HepG2 (cell line): ENCODE measurements around the gene TPD52L2. TPM values are rescaled to one million over a fixed set of nuclear protein-coding genes. Genes with fewer than 3 reads are reported as not detected.

Source experiments
- CREB1 ChIP-seq, 2 experiments: fragments of 450-650 bp in 1 of 2; IDR thresholded peaks; 2 replicates each; pipeline ENCODE4 v1.6.1; 2016 to 2017; ENCODE audit warnings: control low read depth in 1 of 2, mild to moderate bottlenecking in 1 of 2, missing compliant biosample characterization in 1 of 2, missing genetic modification characterization in 1 of 2
- E2F2 ChIP-seq: sonication (generic); formaldehyde crosslinking; IDR thresholded peaks from 2 replicates; pipeline ENCODE4 v1.4.0; 2020; ENCODE audit warnings: missing genetic modification reagents, borderline replicate concordance
- ELF4 ChIP-seq: sonication (generic); formaldehyde crosslinking; IDR thresholded peaks from 2 replicates; pipeline ENCODE4 v1.5.0; 2020; ENCODE audit warnings: missing genetic modification reagents, mild to moderate bottlenecking, moderate library complexity, borderline replicate concordance
- IRX3 ChIP-seq: sonication (generic); formaldehyde crosslinking; IDR thresholded peaks from 2 replicates; pipeline ENCODE4 v1.8.1; 2023; ENCODE audit warnings: mild to moderate bottlenecking, low read depth, missing genetic modification reagents, borderline replicate concordance
- MIER2 ChIP-seq: IDR thresholded peaks from 2 replicates; pipeline ENCODE4 v1.6.1; 2016; ENCODE audit warnings: missing biosample characterization, missing genetic modification reagents
- MNT ChIP-seq: fragments of 450-650 bp; IDR thresholded peaks from 2 replicates; pipeline ENCODE4 v1.6.1; 2016
- NFKB2 ChIP-seq: sonication (generic); formaldehyde crosslinking; IDR thresholded peaks from 2 replicates; pipeline ENCODE4 v1.4.0; 2020; ENCODE audit warnings: missing genetic modification reagents, borderline replicate concordance
- NRL ChIP-seq: sonication (generic); formaldehyde crosslinking; IDR thresholded peaks from 2 replicates; pipeline ENCODE4 v1.5.0; 2020; ENCODE audit warnings: missing genetic modification reagents, mild to moderate bottlenecking, moderate library complexity, borderline replicate concordance
- PHF8 ChIP-seq: sonication (generic); formaldehyde crosslinking; IDR thresholded peaks from 2 replicates; pipeline ENCODE4 v1.5.0; 2020; ENCODE audit warnings: missing genetic modification reagents
- SKIL ChIP-seq: sonication (generic); formaldehyde crosslinking; IDR thresholded peaks from 2 replicates; pipeline ENCODE4 v1.8.0; 2022; ENCODE audit warnings: missing genetic modification reagents, mild to moderate bottlenecking, moderate library complexity, borderline replicate concordance
- SMAD3 ChIP-seq: sonication (generic); formaldehyde crosslinking; IDR thresholded peaks from 2 replicates; pipeline ENCODE4 v1.4.0; 2020; ENCODE audit warnings: missing genetic modification reagents
- ZNF441 ChIP-seq: sonication (generic); formaldehyde crosslinking; IDR thresholded peaks from 2 replicates; pipeline ENCODE4 v1.7.0; 2021; ENCODE audit warnings: missing genetic modification reagents, borderline replicate concordance
- ZNF552 ChIP-seq: sonication (generic); formaldehyde crosslinking; IDR thresholded peaks from 2 replicates; pipeline ENCODE4 v1.9.0; 2022; ENCODE audit warnings: missing genetic modification reagents, mild to moderate bottlenecking, borderline replicate concordance
- ZNF7 ChIP-seq: IDR thresholded peaks from 2 replicates; pipeline ENCODE4 v1.6.1; 2016; ENCODE audit warnings: missing biosample characterization, missing genetic modification reagents
- ZNF704 ChIP-seq: sonication (generic); formaldehyde crosslinking; IDR thresholded peaks from 2 replicates; pipeline ENCODE4 v1.8.1; 2023; ENCODE audit warnings: mild to moderate bottlenecking, inconsistent platforms, moderate library complexity, missing genetic modification reagents, borderline replicate concordance
- ZNF800 ChIP-seq: sonication (generic); formaldehyde crosslinking; IDR thresholded peaks from 2 replicates; pipeline ENCODE4 v1.4.0; 2020; ENCODE audit warnings: missing genetic modification reagents
- ZNF83 ChIP-seq: sonication (generic); formaldehyde crosslinking; IDR thresholded peaks from 2 replicates; pipeline ENCODE4 v1.4.0; 2020; ENCODE audit warnings: missing genetic modification reagents, mild to moderate bottlenecking, borderline replicate concordance
- ZNF839 ChIP-seq: sonication (generic); formaldehyde crosslinking; IDR thresholded peaks from 2 replicates; pipeline ENCODE4 v1.4.0; 2020; ENCODE audit warnings: missing genetic modification reagents, mild to moderate bottlenecking, borderline replicate concordance
- polyA plus RNA-seq, 8 experiments: library from polyadenylated mRNA; depleted of rRNA in 3 of 8; stranded (reverse) in 7 of 8; unstranded in 1 of 8; fragments of >200 nt; fragmentation: Illumina TruSeq in 4 of 8; extraction: Trizol in 4 of 8; gene quantifications; 2 replicates each; pipeline versions ENCODE4 v1.2.1 to v1.2.3, GENCODE V29; 2011 to 2016; ENCODE audit warnings: low read depth in 4 of 8, missing spikeins in 1 of 8, mixed read lengths in 1 of 8; ENCODE audit not compliant: insufficient read depth in 1 of 8
- total RNA-seq, 5 experiments: library from RNA; depleted of rRNA; stranded (reverse); fragments of >200 nt; fragmentation: Illumina TruSeq; extraction: Trizol; gene quantifications; 2 replicates each; pipeline ENCODE4 v1.2.3, GENCODE V29; 2016; ENCODE audit warnings: low read depth in 1 of 5

The TPD52L2 gene
- total and polyA plus RNA-seq, 2 of the 13 experiments (the other 11 are each of a cell fraction or from before 2014, with no cell fraction given) = 156 to 184 TPM

GRCh38 chr20:63859166-63859699 is 5.8 kb upstream of the TPD52L2 start (continued):
- TF ChIP-seq SKIL (CRISPR knock-in tag) (peak; percentile 11; the same call in 1 of the 2 replicates), MNT (no peak), ELF4 (no peak), ZNF704 (no peak), ZNF552 (CRISPR knock-in tag) (no peak), ZNF83 (CRISPR knock-in tag) (no peak), NFKB2 (0 out of 2 replicates have a peak, but pooled peaks have one; percentile 27), E2F2 (CRISPR knock-in tag) (peak; percentile 65; the same call in 1 of the 2 replicates), CREB1 (IDR thresholded peaks at IDR 0.05) (no peak), CREB1 (CRISPR knock-in tag; IDR thresholded peaks at IDR 0.05) (no peak), MIER2 (CRISPR knock-in tag) (no peak), IRX3 (CRISPR knock-in tag) (0 out of 2 replicates have a peak, but pooled peaks have one; percentile 58), SMAD3 (no peak), NRL (CRISPR knock-in tag) (peak; percentile 67), ZNF839 (0 out of 2 replicates have a peak, but pooled peaks have one; percentile 65), ZNF441 (CRISPR knock-in tag) (peak; percentile 1; the same call in 1 of the 2 replicates), ZNF7 (CRISPR knock-in tag) (0 out of 2 replicates have a peak, but pooled peaks have one; percentile 11), ZNF800 (CRISPR knock-in tag) (no peak), PHF8 (peak; percentile 6)
